ENCODE measurements around the gene CGNL1. TPM values are rescaled to one million over a fixed set of nuclear protein-coding genes. Genes with fewer than 3 reads are reported as not detected.

Gene CGNL1
- total RNA-seq, 2 donors from 2014 or later = 16.8 to 26.0 TPM

DNA sequence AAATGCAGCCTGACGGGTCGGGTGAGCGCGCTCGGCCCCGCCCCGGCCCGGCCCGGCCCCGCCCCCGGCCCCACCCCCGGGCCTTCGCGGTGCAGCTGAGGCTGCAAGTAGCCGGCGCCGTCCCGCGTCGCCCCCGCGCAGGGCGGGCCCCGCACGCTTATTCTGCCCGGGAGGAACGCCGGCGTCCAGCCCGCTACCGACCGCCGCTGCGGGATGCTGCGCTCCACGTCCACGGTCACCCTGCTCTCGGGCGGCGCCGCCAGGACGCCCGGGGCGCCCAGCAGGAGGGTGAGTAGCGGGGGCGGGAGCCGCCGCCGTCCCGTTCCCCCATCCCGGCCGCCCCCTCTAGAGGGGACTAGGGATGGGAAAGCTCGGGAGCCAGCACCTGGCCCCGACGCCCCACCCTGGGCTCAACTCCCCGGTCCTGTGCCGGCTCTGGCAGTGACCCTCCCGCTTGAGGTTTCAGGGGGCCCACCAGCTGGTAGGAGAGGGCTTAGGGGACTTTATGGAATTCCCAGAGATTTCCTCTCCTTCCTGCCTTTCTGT is 215.6 kb downstream of the CGNL1 start, which contains the start of gene MYZAP:
TSS of gene MYZAP (plus strand) at position 83 of the 546 bp plus-strand sequence. CDS start at position 214, 131 bp downstream.
- intact Hi-C loops (cut with DNase I) = loop anchor here in 1 of 2 donors (2.0 kb wide), 1 partner anchor 29 kb away; no protein-coding TSS in a partner anchor
- DNase-seq (peak; percentile 55), ATAC-seq (peak; percentile 67 to 78)

- ATAC-seq = no peak
- DNase-seq = no peak
- intact Hi-C loops (cut with DNase I) = no loop called here
Measured at GRCh38 chr15:57592426-57592825, 216.1 kb downstream of the CGNL1 start.

- no peak for DNase-seq
- ATAC-seq = no peak
- intact Hi-C loops (cut with DNase I) = no loop called here
Measured at GRCh38 chr15:57592836-57593420, 216.6 kb downstream of the CGNL1 start.

DNA sequence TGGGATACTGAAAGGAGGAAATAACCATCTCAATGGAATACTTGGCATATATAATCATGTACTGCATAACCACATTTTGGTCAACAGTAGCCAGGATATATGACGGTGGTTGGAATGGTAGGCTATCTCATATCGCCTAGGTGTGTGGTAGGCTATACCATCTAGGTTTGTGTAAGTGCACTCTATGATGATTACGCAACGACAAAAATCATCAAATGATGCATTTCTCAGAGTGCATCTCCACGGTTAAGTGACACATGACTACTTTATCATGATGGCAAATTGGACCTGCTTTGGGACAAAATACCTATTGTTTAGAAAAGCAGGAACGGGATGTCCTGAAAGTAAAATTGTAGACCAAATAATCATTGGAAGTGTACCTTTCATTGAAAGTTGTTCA is 218.2 kb downstream of the CGNL1 start:
- intact Hi-C loops (cut with DNase I) = no loop called here
- no peak for ATAC-seq

GRCh38 chr15:57595011-57595866 is 218.9 kb downstream of the CGNL1 start:
- peak; percentile 56 to 63 for ATAC-seq
- intact Hi-C loops (cut with DNase I) = no loop called here
- peak; percentile 55 for DNase-seq

More for the DNA sequence above, 218.2 kb downstream of the CGNL1 start:
- DNase-seq = no peak

GRCh38 chr15:57596301-57596855 is 220.1 kb downstream of the CGNL1 start:
- intact Hi-C loops (cut with DNase I) = no loop called here
- ATAC-seq (peak; percentile 42 to 46), DNase-seq (no peak)

- ATAC-seq (peak in 1 of 2 donors; percentile 8), DNase-seq (no peak)
- intact Hi-C loops (cut with DNase I) = no loop called here
Measured at GRCh38 chr15:57596978-57597377, 220.7 kb downstream of the CGNL1 start.

DNA sequence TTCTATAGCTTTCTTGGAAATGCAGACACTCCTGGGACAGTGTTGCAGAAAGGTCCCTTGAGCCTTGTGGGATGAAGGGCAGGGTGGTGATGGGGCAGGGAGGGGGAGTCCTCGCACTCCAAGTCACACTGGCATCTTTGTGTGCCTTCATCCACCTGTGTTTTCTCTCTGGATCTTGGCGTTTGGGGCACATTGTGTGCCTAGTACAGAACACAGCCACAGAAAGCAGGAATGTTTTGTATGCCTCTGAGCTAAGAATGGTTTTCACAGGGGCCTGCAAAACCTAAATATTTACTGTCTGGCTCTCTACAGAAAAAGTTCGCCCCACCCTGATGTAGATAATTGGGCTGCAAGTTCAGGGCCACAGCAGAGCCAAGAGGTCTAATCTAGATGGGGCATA is 221.1 kb downstream of the CGNL1 start:
- intact Hi-C loops (cut with DNase I) = no loop called here
- no peak for ATAC-seq
- DNase-seq = no peak

GRCh38 chr15:57598346-57598745 is 222.0 kb downstream of the CGNL1 start:
- DNase-seq (no peak), ATAC-seq (no peak)
- intact Hi-C loops (cut with DNase I) = no loop called here

- intact Hi-C loops (cut with DNase I) = no loop called here
- ATAC-seq (no peak), DNase-seq (no peak)
Measured at GRCh38 chr15:57599296-57599810, 223.0 kb downstream of the CGNL1 start.

DNA sequence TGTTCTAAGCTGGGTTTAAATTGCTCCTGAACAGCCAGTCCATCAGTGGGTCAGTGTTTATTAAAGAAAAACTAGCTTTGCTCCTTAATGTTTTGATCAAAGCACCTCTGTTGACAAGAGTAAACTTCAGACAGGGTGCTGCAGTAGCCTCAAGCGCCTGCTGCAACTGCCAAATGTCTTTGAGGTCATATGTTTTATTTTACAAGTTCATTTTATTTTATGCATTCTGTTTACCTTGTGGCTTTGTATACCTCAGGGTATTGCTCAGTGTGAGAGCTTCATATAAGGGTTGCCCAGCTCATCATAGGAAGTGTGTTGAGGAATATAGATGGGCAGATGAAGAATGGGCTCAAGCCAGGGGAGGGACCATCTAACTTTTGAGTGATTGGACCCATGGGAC is 223.9 kb downstream of the CGNL1 start:
- DNase-seq (no peak), ATAC-seq (no peak)
- intact Hi-C loops (cut with DNase I) = no loop called here

Other genes starting within 250 kb of the CGNL1 start
- 100 to 1,000 TPM; 429 to 452 TPM for gene MYZAP, start 215.4 kb downstream of the CGNL1 start, total RNA-seq

All from left cardiac atrium (tissue), 4 donors.